Panc1 (cell line): Measurements from ENCODE around the gene MMP19. TPM values are rescaled to one million over a fixed set of nuclear protein-coding genes. Genes with fewer than 3 reads are reported as not detected.

Experiments
- ATAC-seq: fragments of 200-7000 bp; cut with Tn5 transposase; 2 replicates; pipeline ENCODE4 v1.9.1; 2020; ENCODE audit warnings: mild to moderate bottlenecking, moderate library complexity
- BruUV-seq: library from RNA; stranded (reverse); fragments of 400-500 nt; replicated peaks from 2 replicates; lab custom pipeline; 2021; lab: Mats Ljungman, UMichigan
- CTCF ChIA-PET: fragments of 300-600 bp; sonication (Branson Sonifier 250); formaldehyde crosslinking; loops from one replicate; lab custom pipeline; 2022; ENCODE audit warnings: antibody characterized with exemption; lab: Charles Lee
- POLR2A ChIA-PET: fragments of 300-600 bp; sonication (Branson Sonifier 250); formaldehyde crosslinking; loops from one replicate; lab custom pipeline; 2022; ENCODE audit warnings: antibody characterized with exemption; lab: Charles Lee
- DNase-seq: peaks from one replicate; pipeline ENCODE4 v3.0.0-alpha.2; 2010; ENCODE audit warnings: low read depth, low spot score
- H3K27ac ChIP-seq: 2 replicates; pipeline ENCODE4 v1.5.1; 2011; ENCODE audit warnings: mild to moderate bottlenecking, low read length, inconsistent platforms
- H3K27me3 ChIP-seq: fragments of 200-500 bp; sonication (Bioruptor generic); 2 replicates; pipeline ENCODE4 v1.6.0; 2014; ENCODE audit warnings: low read length, inconsistent platforms; ENCODE audit not compliant: control insufficient read depth, insufficient read depth
- H3K36me3 ChIP-seq: fragments of 200-500 bp; sonication (Bioruptor generic); 2 replicates; pipeline ENCODE4 v1.5.1; 2014; ENCODE audit warnings: inconsistent platforms, mild to moderate bottlenecking, low read length, moderate library complexity; ENCODE audit not compliant: control insufficient read depth, insufficient read depth
- H3K4me1 ChIP-seq: 2 replicates; pipeline ENCODE4 v1.5.1; 2011; ENCODE audit warnings: inconsistent platforms, mild to moderate bottlenecking, low read length, moderate library complexity; ENCODE audit not compliant: control insufficient read depth, insufficient read depth
- H3K4me3 ChIP-seq, 2 experiments: 2 replicates each; pipeline ENCODE4 v1.5.1; 2011 to 2012; ENCODE audit warnings: low read depth in 2 of 2, low read length in 2 of 2, mild to moderate bottlenecking in 2 of 2, inconsistent platforms in 1 of 2, moderate library complexity in 1 of 2
- H3K9me3 ChIP-seq: fragments of 200-500 bp; sonication (Bioruptor generic); 2 replicates; pipeline ENCODE4 v1.5.1; 2014; ENCODE audit warnings: low read depth, mild to moderate bottlenecking, inconsistent platforms, low read length, moderate library complexity; ENCODE audit not compliant: control insufficient read depth, insufficient read depth
- POLR2AphosphoS5 ChIP-seq: IDR thresholded peaks from 2 replicates; pipeline ENCODE4 v1.6.1; 2012; ENCODE audit warnings: mild to moderate bottlenecking, low read depth, low read length, moderate library complexity
- SIN3A ChIP-seq: IDR thresholded peaks from 2 replicates; pipeline ENCODE4 v1.6.1; 2012; ENCODE audit warnings: low read depth, mild to moderate bottlenecking, low read length, moderate library complexity, borderline replicate concordance; ENCODE audit not compliant: insufficient read depth
- TCF7L2 ChIP-seq: IDR thresholded peaks from 2 replicates; pipeline ENCODE4 v1.6.1; 2011; ENCODE audit warnings: mild to moderate bottlenecking, low read depth, low read length, inconsistent platforms
- in situ Hi-C: cut with HindIII; loops from 2 replicates; pipeline ENCODE4 v1.10.0; 2016; ENCODE audit warnings: low sequenced_read_pairs, low pct_unique_long_range_greater_than_20kb
- intact Hi-C: fragments of 100-400 bp; cut with micrococcal nuclease; formaldehyde crosslinking; loops from one replicate; pipeline ENCODE4 v1.10.0; 2022; ENCODE audit not compliant: unreplicated experiment
- total RNA-seq: library from RNA; stranded (reverse); gene quantifications from one replicate; pipeline ENCODE4 v1.2.1, GENCODE V29; 2021; ENCODE audit not compliant: unreplicated experiment
- TF ChIP-seq, protein P1 (sequence below), 2 experiments: IDR thresholded peaks; 2 replicates each; pipeline ENCODE4 v1.6.1; 2011 to 2012; ENCODE audit warnings: low read depth in 2 of 2, control low read depth in 1 of 2, low read length in 1 of 2, mild to moderate bottlenecking in 1 of 2, moderate library complexity in 1 of 2; ENCODE audit not compliant: insufficient read depth in 1 of 2
- TF ChIP-seq, protein P2 (sequence below): fragments of 450-650 bp; IDR thresholded peaks from 2 replicates; pipeline ENCODE4 v1.5.1; 2017; ENCODE audit warnings: mild to moderate bottlenecking

The MMP19 gene
- total RNA-seq, 1 experiment from 2014 or later: 0.05 TPM

DNA sequence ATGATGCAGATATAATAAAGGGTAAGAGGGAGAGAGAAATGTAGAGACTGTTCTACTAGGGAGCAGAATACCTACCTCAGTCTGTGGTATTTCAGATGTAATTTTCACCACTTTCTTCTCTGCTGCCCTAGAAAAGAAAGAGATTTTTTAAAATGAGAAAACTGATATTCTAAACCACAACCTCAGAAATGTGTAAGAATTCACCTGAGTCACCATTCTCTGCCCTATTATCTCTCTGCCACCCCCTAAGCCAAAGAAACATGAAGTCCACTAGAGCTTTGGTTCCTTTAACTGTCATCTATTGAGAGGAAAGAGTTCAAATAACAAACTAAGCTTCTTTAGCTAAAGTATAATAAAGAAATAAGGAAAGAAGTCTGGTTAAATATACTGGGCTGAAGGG lies 46.8 kb downstream of the MMP19 start:
- H3K27me3 ChIP-seq: no peaks in the 10 kb centered on the region
- TF ChIP-seq TCF7L2 (no peak), SIN3A (no peak), POLR2AphosphoS5 (no peak)
- TF ChIP-seq, protein P1, sequence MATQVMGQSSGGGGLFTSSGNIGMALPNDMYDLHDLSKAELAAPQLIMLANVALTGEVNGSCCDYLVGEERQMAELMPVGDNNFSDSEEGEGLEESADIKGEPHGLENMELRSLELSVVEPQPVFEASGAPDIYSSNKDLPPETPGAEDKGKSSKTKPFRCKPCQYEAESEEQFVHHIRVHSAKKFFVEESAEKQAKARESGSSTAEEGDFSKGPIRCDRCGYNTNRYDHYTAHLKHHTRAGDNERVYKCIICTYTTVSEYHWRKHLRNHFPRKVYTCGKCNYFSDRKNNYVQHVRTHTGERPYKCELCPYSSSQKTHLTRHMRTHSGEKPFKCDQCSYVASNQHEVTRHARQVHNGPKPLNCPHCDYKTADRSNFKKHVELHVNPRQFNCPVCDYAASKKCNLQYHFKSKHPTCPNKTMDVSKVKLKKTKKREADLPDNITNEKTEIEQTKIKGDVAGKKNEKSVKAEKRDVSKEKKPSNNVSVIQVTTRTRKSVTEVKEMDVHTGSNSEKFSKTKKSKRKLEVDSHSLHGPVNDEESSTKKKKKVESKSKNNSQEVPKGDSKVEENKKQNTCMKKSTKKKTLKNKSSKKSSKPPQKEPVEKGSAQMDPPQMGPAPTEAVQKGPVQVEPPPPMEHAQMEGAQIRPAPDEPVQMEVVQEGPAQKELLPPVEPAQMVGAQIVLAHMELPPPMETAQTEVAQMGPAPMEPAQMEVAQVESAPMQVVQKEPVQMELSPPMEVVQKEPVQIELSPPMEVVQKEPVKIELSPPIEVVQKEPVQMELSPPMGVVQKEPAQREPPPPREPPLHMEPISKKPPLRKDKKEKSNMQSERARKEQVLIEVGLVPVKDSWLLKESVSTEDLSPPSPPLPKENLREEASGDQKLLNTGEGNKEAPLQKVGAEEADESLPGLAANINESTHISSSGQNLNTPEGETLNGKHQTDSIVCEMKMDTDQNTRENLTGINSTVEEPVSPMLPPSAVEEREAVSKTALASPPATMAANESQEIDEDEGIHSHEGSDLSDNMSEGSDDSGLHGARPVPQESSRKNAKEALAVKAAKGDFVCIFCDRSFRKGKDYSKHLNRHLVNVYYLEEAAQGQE (IDR thresholded peaks at IDR 0.05; ENCODE audit: insufficient read depth in 1 of 2, low read depth in 2 of 2, low read length in 1 of 2): no peak
- TF ChIP-seq, protein P2, sequence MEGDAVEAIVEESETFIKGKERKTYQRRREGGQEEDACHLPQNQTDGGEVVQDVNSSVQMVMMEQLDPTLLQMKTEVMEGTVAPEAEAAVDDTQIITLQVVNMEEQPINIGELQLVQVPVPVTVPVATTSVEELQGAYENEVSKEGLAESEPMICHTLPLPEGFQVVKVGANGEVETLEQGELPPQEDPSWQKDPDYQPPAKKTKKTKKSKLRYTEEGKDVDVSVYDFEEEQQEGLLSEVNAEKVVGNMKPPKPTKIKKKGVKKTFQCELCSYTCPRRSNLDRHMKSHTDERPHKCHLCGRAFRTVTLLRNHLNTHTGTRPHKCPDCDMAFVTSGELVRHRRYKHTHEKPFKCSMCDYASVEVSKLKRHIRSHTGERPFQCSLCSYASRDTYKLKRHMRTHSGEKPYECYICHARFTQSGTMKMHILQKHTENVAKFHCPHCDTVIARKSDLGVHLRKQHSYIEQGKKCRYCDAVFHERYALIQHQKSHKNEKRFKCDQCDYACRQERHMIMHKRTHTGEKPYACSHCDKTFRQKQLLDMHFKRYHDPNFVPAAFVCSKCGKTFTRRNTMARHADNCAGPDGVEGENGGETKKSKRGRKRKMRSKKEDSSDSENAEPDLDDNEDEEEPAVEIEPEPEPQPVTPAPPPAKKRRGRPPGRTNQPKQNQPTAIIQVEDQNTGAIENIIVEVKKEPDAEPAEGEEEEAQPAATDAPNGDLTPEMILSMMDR: no peak
- H3K9me3 ChIP-seq: no peaks in the 10 kb centered on the region
- DNase-seq (no peak), ATAC-seq (no peak)
- no peak overlapping the region for H3K4me3 ChIP-seq
- CTCF ChIA-PET: no interaction called here
- intact Hi-C loops (loop anchor here (2.0 kb wide), 1 partner anchor 57 kb away; no protein-coding TSS in a partner anchor), in situ Hi-C loops (no loop called here)
- POLR2A ChIA-PET: no interaction called here
- no peak overlapping the region for H3K27ac ChIP-seq
- no TSS peak for BruUV-seq
- H3K36me3 ChIP-seq: peaks cover 45% of the 10 kb centered on the region
- 0 out of 2 replicates have a peak, but pooled peaks cover 3% of the 10 kb centered on the region for H3K4me1 ChIP-seq

DNA sequence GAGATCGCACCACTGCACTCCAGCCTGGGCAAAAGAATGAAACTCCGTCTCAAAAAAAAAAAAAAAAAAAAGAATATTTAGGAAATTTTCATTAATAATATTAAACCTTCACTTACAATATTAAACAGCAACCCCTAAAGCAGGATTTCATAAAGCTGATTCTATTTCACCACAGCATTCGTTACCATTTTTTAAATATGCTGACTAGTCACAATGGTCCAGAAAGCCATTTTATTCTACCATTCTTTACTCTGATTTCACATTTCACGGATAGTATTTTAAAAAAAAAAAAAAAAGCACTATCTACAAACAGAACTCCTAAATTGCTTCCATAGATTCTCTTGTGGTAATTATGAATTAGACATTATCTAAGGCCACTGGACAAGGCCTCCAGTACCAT lies 52.8 kb downstream of the MMP19 start:
- BruUV-seq: no TSS peak
- ATAC-seq (no peak), DNase-seq (no peak)
- no peak for TF ChIP-seq SIN3A
- TF ChIP-seq, protein P2: no peak
- no peak for TF ChIP-seq POLR2AphosphoS5
- TF ChIP-seq, protein P1 (IDR thresholded peaks at IDR 0.05; ENCODE audit: insufficient read depth in 1 of 2, low read depth in 2 of 2, low read length in 1 of 2): no peak
- TF ChIP-seq TCF7L2: no peak
- H3K36me3 ChIP-seq: peaks cover 37% of the 10 kb centered on the region
- no peak overlapping the region for H3K4me3 ChIP-seq
- no peaks in the 10 kb centered on the region for H3K9me3 ChIP-seq
- ChIA-PET CTCF (interaction anchor here (0.7 kb wide), 1 partner anchor 151 kb away, joined by 3 read pairs; no protein-coding TSS in a partner anchor), POLR2A (no interaction called here)
- no peak overlapping the region for H3K27ac ChIP-seq
- no peaks in the 10 kb centered on the region for H3K27me3 ChIP-seq
- H3K4me1 ChIP-seq: no peaks in the 10 kb centered on the region
- intact Hi-C loops: no loop called here
- in situ Hi-C loops: no loop called here
